Esophagus muscularis mucosa (tissue), 4 donors: ENCODE results near the gene PLA2G4D. TPM values are rescaled to one million over a fixed set of nuclear protein-coding genes. Genes with fewer than 3 reads are reported as not detected.

ENCODE experiments used
- DNase-seq: peaks from one replicate; pipeline ENCODE4 v3.0.0-alpha.2; 2017; ENCODE audit errors: extremely low spot score
- H3K27ac ChIP-seq, 4 donors: fragments of 200-600 bp; sonication (generic); replicated peaks in 1 of 4; 1 replicate in 3 of 4; 2 replicates in 1 of 4; pipeline ENCODE4 v1.5.1; 2016 to 2019; ENCODE audit warnings: mild to moderate bottlenecking in 1 of 4
- H3K27me3 ChIP-seq, 4 donors: fragments of 200-600 bp; sonication (generic); one replicate each; pipeline versions ENCODE4 v1.5.1 to v1.6.0; 2016 to 2019
- H3K36me3 ChIP-seq, 4 donors: fragments of 200-600 bp; sonication (generic); one replicate each; pipeline ENCODE4 v1.5.1; 2016 to 2019
- H3K4me1 ChIP-seq, 4 donors: fragments of 200-600 bp; sonication (generic); one replicate each; pipeline ENCODE4 v1.5.1; 2016 to 2019
- H3K4me3 ChIP-seq, 4 donors: fragments of 200-600 bp; sonication (generic); 1 replicate in 2 of 4; 2 replicates in 2 of 4; pipeline ENCODE4 v1.5.1; 2016 to 2019; ENCODE audit warnings: mild to moderate bottlenecking in 4 of 4, moderate library complexity in 1 of 4
- H3K9me3 ChIP-seq, 4 donors: fragments of 200-600 bp; sonication (generic); 1 replicate in 3 of 4; 2 replicates in 1 of 4; pipeline ENCODE4 v1.5.1; 2016 to 2019
- EP300 ChIP-seq: sonication (generic); formaldehyde crosslinking; IDR thresholded peaks from one replicate; pipeline ENCODE4 v1.6.1; 2017; ENCODE audit warnings: antibody characterized with exemption
- POLR2A ChIP-seq: fragments of 450-650 bp; IDR thresholded peaks from one replicate; pipeline ENCODE4 v1.6.1; 2017; ENCODE audit warnings: antibody characterized with exemption, moderate library complexity, mild to moderate bottlenecking, low read depth
- POLR2AphosphoS5 ChIP-seq, 2 donors: sonication (generic); formaldehyde crosslinking; IDR thresholded peaks; one replicate each; pipeline ENCODE4 v1.6.1; 2017; ENCODE audit warnings: antibody characterized with exemption in 2 of 2
- WGBS: methylation state at CpG from one replicate; pipeline ENCODE4 v1.1.5; 2018; 5-methylcytosine and 5-hydroxymethylcytosine counted together
- intact Hi-C: fragments of 100-400 bp; cut with DNase I; formaldehyde crosslinking; loops from one replicate; pipeline ENCODE4 v1.15.1; 2023
- total RNA-seq, 4 donors: library from RNA; depleted of rRNA; stranded (reverse); fragments of >200 nt; gene quantifications; one replicate each; pipeline versions ENCODE4 v1.1.0 to v1.2.1, GENCODE V29; 2016
- TF ChIP-seq, protein P1 (sequence below), 3 experiments: fragments of 200-600 bp in 2 of 3; fragments of 450-650 bp in 1 of 3; sonication (generic) in 2 of 3; IDR thresholded peaks; one replicate each; pipeline ENCODE4 v1.5.1; 2017 to 2019; ENCODE audit warnings: antibody characterized with exemption in 3 of 3, mild to moderate bottlenecking in 2 of 3, moderate library complexity in 1 of 3

PLA2G4D gene
- total RNA-seq, 4 donors from 2014 or later = not detected

DNA sequence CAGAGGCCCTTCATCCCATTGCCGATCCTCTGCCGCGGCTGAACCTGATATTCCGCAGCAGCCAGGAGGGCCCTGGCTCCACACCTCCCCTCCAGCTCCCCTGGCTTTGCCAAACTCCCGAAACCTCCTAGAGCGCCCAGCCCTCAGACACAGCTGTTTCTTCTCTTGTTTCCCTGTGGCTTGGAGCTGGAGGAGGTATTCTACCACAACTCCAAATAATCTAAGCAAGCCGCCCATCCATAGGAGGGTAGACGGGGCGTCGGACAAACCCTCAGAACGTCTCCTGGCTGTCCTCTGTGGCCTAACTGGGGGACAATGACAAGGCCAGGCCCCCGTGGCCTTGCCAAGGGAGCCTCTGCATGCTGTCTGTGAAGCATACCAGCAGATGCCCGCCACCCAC is 10.4 kb downstream of the PLA2G4D start:
- no peak for TF ChIP-seq EP300
- no peak for TF ChIP-seq POLR2A
- TF ChIP-seq, protein P1, sequence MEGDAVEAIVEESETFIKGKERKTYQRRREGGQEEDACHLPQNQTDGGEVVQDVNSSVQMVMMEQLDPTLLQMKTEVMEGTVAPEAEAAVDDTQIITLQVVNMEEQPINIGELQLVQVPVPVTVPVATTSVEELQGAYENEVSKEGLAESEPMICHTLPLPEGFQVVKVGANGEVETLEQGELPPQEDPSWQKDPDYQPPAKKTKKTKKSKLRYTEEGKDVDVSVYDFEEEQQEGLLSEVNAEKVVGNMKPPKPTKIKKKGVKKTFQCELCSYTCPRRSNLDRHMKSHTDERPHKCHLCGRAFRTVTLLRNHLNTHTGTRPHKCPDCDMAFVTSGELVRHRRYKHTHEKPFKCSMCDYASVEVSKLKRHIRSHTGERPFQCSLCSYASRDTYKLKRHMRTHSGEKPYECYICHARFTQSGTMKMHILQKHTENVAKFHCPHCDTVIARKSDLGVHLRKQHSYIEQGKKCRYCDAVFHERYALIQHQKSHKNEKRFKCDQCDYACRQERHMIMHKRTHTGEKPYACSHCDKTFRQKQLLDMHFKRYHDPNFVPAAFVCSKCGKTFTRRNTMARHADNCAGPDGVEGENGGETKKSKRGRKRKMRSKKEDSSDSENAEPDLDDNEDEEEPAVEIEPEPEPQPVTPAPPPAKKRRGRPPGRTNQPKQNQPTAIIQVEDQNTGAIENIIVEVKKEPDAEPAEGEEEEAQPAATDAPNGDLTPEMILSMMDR (IDR thresholded peaks at IDR 0.05) = no peak
- no peak for TF ChIP-seq POLR2AphosphoS5 (IDR thresholded peaks at IDR 0.05)
- no peak overlapping the region for H3K4me3 ChIP-seq
- no peak overlapping the region for H3K27ac ChIP-seq
- peaks cover 0 to 8% (median 6%) of the 10 kb centered on the region in 4 donors for H3K4me1 ChIP-seq
- H3K27me3 ChIP-seq = peaks cover 0 to 60% (median 0%) of the 10 kb centered on the region in 4 donors
- H3K36me3 ChIP-seq = no peaks in the 10 kb centered on the region
- no peaks in the 10 kb centered on the region for H3K9me3 ChIP-seq
- intact Hi-C loops = loop anchor here (2.0 to 10.0 kb wide), 2 partner anchors 61 to 93 kb away; no protein-coding TSS in a partner anchor
- DNase-seq = no peak
- 85% methylated on average over 13 of the region's 13 CpGs for WGBS

DNA sequence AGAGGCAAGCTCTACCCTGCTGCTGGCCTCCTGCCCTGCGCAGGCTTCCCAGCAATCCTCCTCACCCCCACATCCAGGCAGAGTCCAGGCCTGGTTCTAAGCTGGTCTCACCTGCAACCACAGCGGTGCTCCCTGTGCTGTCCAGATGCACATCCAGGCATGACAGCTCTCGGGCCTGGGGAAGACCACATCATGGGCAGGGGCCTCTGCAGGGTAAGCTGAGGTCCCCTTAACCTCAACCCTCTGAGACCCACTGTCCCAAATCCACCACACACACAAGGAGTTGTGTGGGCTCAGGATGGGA is 10.8 kb downstream of the PLA2G4D start:
- H3K9me3 ChIP-seq = no peaks in the 10 kb centered on the region
- DNase-seq = no peak
- H3K4me1 ChIP-seq = peaks cover 0 to 8% (median 6%) of the 10 kb centered on the region in 4 donors
- no peak overlapping the region for H3K27ac ChIP-seq
- H3K4me3 ChIP-seq = no peak overlapping the region
- intact Hi-C loops = loop anchor here (10.0 kb wide), 1 partner anchor 61 kb away; no protein-coding TSS in a partner anchor
- H3K27me3 ChIP-seq = peaks cover 0 to 58% (median 0%) of the 10 kb centered on the region in 4 donors
- TF ChIP-seq EP300 = no peak
- TF ChIP-seq POLR2A = no peak
- no peak for TF ChIP-seq POLR2AphosphoS5 (IDR thresholded peaks at IDR 0.05)
- TF ChIP-seq, protein P1 (IDR thresholded peaks at IDR 0.05) = no peak
- no peaks in the 10 kb centered on the region for H3K36me3 ChIP-seq
- WGBS = no CpG with 5 or more reads among the region's 3 CpGs

DNA sequence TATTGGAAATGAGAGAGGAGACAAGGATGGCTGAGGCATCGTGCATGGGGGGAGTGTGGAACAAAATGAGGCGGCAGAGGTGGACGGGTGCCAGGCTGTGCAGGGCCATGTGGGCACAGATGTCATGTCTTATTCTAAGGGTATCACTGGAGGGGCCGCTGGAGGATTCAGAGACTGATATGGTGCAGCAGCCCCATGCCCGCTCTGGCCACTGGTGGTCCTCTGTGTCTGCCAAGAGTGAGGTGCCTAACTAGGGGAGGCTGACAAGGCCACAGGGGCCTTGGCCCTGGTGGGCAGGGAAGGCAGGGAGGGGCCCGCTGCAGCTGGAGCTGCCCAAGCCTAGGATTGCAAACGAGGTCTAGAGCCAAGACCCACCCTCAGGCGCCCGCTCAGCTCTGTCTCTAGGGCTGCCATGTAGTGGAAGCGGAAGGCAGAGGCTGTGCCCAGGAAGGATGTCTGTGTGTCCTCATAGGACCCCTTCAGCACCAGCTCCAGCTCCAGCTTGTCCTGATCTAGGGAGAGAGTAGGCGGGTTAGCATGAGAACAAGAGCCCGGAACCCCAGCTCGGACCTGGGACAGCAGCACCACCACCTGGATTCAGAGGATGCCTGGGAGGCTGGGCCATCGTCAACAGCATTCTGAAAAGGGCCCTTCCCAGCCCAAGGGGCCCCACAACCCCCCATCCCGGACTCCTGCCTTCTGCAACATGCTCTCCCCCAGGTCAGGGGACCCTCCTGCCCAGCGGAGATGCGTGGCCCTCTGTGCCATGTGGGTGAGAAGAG is 11.3 kb downstream of the PLA2G4D start:
- WGBS = 86% methylated on average over 8 of the region's 17 CpGs
- DNase-seq = no peak
- TF ChIP-seq EP300 (no peak), POLR2A (no peak)
- TF ChIP-seq, protein P1 (IDR thresholded peaks at IDR 0.05) = no peak
- Histone ChIP-seq H3K27ac (no peak overlapping the region), H3K27me3 (peaks cover 0 to 58% (median 0%) of the 10 kb centered on the region in 4 donors), H3K4me3 (no peak overlapping the region), H3K36me3 (no peaks in the 10 kb centered on the region), H3K4me1 (peaks cover 0 to 8% (median 6%) of the 10 kb centered on the region in 4 donors), H3K9me3 (no peaks in the 10 kb centered on the region)
- intact Hi-C loops = loop anchor here (10.0 kb wide), 1 partner anchor 62 kb away; no protein-coding TSS in a partner anchor

DNA sequence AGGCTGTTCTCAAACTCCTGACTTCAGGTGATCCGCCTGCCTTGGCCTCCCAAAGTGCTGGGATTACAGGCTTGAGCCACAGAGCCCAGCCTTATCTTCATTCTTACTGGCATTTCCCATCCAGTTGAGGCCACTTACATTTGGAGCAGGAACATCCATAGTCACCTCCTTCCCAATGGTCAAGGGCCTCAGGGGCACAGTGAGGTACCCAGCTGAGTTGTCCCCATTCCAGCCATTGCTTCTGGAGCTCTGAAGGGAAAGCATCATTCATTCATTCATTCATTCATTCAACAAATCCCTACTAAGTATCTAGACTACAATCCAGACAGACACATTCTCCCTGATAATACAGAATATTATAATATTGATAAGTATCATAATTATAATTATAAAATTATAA is 12.2 kb downstream of the PLA2G4D start:
- TF ChIP-seq POLR2A = no peak
- no peak for TF ChIP-seq EP300
- TF ChIP-seq, protein P1 (IDR thresholded peaks at IDR 0.05) = no peak
- no peak for TF ChIP-seq POLR2AphosphoS5 (IDR thresholded peaks at IDR 0.05)
- Histone ChIP-seq H3K27ac (no peak overlapping the region), H3K9me3 (no peaks in the 10 kb centered on the region), H3K36me3 (no peaks in the 10 kb centered on the region), H3K27me3 (peaks cover 0 to 52% (median 0%) of the 10 kb centered on the region in 4 donors), H3K4me1 (peaks cover 0 to 8% (median 6%) of the 10 kb centered on the region in 4 donors), H3K4me3 (no peak overlapping the region)
- WGBS = 100% methylated on average over 1 of the region's 1 CpG
- DNase-seq = no peak
- intact Hi-C loops = loop anchor here (10.0 kb wide), 1 partner anchor 63 kb away; no protein-coding TSS in a partner anchor
